Chondrocyte (in vitro differentiated cells): ENCODE results near the gene MAML2. TPM values are rescaled to one million over a fixed set of nuclear protein-coding genes. Genes with fewer than 3 reads are reported as not detected.

Experiments
- DNase-seq: peaks from one replicate; pipeline ENCODE4 v3.0.0; 2021; ENCODE audit warnings: mixed read lengths, low spot score
- H3K27ac Mint-ChIP-seq: one replicate; pipeline ENCODE4 v1.8.0; 2021; ENCODE audit warnings: mild to moderate bottlenecking, moderate library complexity, mixed read lengths; ENCODE audit not compliant: unreplicated experiment
- H3K27me3 Mint-ChIP-seq: 2 replicates; pipeline ENCODE4 v1.8.0; 2021; ENCODE audit warnings: low read depth, mixed read lengths
- H3K36me3 Mint-ChIP-seq: 2 replicates; pipeline ENCODE4 v1.8.0; 2021; ENCODE audit warnings: low read depth, mixed read lengths
- H3K4me1 Mint-ChIP-seq: 2 replicates; pipeline ENCODE4 v1.8.0; 2021; ENCODE audit warnings: low read depth, mild to moderate bottlenecking, mixed read lengths
- H3K4me3 Mint-ChIP-seq: one replicate; pipeline ENCODE4 v1.8.0; 2021; ENCODE audit warnings: mild to moderate bottlenecking, moderate library complexity, mixed read lengths; ENCODE audit not compliant: unreplicated experiment
- H3K9me3 Mint-ChIP-seq: 2 replicates; pipeline ENCODE4 v1.8.0; 2021; ENCODE audit warnings: low read depth, mixed read lengths
- total RNA-seq: library from RNA; stranded (reverse); gene quantifications from 3 replicates; pipeline ENCODE4 v1.2.1, GENCODE V29; 2021
- TF ChIP-seq, protein P1 (sequence below): fragments of 200-600 bp; sonication (generic); IDR thresholded peaks from 2 replicates; pipeline ENCODE4 v1.5.0; 2021; ENCODE audit warnings: antibody characterized with exemption, mild to moderate bottlenecking, moderate library complexity

MAML2 gene
- total RNA-seq, 1 donor from 2014 or later: 19.0 TPM

DNA sequence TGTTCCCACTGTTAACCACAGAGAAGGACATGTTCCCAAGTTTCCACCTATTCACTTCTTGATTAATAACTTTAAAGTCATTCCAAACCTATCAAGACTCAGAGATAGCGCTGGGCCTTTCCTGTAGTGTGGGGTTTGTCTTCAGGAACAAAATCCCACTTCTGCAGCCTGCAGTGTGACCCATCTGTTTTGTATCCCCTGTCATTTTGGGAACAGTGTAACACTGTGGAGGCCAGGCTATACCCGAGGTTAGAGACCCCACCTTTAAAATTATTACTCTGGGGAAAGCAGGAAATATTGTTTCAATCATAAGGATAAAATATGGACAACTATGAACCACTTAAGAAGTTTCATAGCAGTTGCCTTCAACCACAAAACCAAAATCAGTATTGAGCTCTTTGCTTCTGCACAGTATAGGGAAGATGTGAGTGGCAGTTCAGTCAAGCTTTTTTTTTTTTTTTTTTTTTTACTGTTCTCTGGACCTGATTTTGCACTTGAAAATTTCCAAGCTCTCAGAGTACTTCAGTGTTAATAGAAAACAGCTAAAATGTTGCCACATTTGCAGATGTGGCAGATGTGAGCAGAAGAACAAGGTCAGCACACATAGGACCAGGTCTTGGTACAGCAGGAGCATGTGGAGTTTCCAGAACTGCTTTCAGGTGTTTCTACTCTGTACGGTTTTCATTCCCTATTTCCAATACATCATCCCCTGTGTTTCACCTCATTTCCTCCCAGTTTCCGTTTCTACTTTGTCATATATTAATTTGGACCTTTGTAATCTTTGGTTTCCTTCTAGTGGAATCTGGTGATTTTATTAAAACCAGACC, 121.5 kb downstream of the MAML2 start:
- no peaks in the 10 kb centered on the region for H3K27me3 Mint-ChIP-seq
- H3K36me3 Mint-ChIP-seq: no peaks in the 10 kb centered on the region
- no peaks in the 10 kb centered on the region for H3K9me3 Mint-ChIP-seq
- H3K4me1 Mint-ChIP-seq: peaks cover 71% of the 10 kb centered on the region
- H3K27ac Mint-ChIP-seq: peak overlapping the region; percentile 28
- TF ChIP-seq, protein P1, sequence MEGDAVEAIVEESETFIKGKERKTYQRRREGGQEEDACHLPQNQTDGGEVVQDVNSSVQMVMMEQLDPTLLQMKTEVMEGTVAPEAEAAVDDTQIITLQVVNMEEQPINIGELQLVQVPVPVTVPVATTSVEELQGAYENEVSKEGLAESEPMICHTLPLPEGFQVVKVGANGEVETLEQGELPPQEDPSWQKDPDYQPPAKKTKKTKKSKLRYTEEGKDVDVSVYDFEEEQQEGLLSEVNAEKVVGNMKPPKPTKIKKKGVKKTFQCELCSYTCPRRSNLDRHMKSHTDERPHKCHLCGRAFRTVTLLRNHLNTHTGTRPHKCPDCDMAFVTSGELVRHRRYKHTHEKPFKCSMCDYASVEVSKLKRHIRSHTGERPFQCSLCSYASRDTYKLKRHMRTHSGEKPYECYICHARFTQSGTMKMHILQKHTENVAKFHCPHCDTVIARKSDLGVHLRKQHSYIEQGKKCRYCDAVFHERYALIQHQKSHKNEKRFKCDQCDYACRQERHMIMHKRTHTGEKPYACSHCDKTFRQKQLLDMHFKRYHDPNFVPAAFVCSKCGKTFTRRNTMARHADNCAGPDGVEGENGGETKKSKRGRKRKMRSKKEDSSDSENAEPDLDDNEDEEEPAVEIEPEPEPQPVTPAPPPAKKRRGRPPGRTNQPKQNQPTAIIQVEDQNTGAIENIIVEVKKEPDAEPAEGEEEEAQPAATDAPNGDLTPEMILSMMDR: no peak
- DNase-seq: no peak
- H3K4me3 Mint-ChIP-seq: no peak overlapping the region

DNA sequence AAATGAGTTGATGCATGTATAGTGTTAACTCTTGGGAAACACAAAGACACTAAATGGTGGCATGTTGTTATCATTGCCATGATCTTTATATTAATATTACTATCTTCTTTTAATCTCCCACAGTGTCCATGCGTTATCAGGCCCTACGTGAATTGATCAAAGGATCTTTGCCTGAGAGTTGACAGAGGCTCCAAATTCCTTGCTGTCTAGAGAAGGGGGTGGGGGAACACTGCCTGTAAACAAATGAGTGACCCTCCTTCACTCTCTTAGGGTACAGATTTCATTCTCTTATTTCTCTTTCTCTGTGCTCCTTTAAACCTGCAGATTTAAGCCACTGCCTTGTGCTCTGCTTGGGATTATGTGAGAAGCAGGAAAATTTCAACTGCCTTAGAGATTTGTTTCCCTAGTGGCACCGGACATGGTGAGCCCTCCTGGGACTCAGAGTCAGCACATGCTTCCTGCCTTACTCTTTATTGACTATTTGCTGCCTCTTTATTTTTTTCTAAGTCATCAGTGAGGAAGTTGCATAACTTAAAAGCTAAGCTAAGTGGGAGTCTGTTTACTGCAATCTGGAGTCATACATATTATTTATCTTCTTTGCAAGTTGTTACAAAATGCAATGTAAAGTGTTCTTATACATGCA, 122.9 kb downstream of the MAML2 start:
- no peak for DNase-seq
- Mint-ChIP-seq H3K4me1 (peaks cover 74% of the 10 kb centered on the region), H3K36me3 (no peaks in the 10 kb centered on the region), H3K27me3 (no peaks in the 10 kb centered on the region), H3K4me3 (no peak overlapping the region), H3K27ac (peak overlapping the region; percentile 67), H3K9me3 (no peaks in the 10 kb centered on the region)
- TF ChIP-seq, protein P1: no peak

DNA sequence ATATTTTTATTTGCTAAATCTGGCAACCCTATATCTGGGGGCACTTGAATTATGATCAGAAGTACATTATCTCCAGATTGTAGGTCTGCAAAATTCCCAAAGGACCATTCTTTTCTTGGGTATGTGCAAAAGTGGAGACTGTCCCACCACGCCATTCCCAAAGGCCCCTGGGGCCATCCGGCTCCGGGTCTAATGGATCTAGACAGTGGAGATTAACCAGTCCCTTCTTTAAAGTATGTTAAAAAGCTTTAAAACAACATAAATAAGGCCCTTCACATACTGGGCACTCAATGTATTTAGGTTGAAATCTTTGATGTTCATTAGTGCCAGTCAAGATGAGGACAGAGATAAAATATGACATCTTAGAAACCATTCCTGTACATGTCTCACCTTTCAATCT, 124.1 kb downstream of the MAML2 start:
- Mint-ChIP-seq H3K4me1 (peaks cover 74% of the 10 kb centered on the region), H3K27me3 (no peaks in the 10 kb centered on the region), H3K27ac (peak overlapping the region; percentile 71), H3K9me3 (no peaks in the 10 kb centered on the region), H3K4me3 (no peak overlapping the region), H3K36me3 (no peaks in the 10 kb centered on the region)
- TF ChIP-seq, protein P1: no peak
- no peak for DNase-seq

DNA sequence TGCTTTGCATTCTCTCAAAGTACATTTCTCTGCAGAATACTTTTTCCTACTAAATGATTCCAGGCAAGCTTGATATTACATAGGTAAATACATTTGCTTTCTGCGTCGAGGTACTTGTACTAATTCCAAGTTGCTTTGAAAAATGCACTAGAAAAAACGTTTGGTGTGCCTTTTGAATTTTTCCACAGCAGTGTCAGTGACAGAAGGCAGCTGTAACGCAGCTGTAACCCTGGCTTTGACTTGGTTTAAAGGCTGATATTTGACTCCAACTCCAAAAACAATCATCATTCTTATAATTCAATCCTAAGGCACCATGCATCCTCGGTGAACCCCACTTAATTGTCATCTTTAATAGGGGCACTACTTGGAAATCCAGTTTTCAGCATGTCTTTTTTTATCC, 125.0 kb downstream of the MAML2 start:
- H3K27ac Mint-ChIP-seq: peak overlapping the region; percentile 68
- TF ChIP-seq, protein P1: no peak
- no peaks in the 10 kb centered on the region for H3K36me3 Mint-ChIP-seq
- no peak for DNase-seq
- H3K4me1 Mint-ChIP-seq: peaks cover 82% of the 10 kb centered on the region
- no peak overlapping the region for H3K4me3 Mint-ChIP-seq
- no peaks in the 10 kb centered on the region for H3K27me3 Mint-ChIP-seq
- H3K9me3 Mint-ChIP-seq: no peaks in the 10 kb centered on the region

DNA sequence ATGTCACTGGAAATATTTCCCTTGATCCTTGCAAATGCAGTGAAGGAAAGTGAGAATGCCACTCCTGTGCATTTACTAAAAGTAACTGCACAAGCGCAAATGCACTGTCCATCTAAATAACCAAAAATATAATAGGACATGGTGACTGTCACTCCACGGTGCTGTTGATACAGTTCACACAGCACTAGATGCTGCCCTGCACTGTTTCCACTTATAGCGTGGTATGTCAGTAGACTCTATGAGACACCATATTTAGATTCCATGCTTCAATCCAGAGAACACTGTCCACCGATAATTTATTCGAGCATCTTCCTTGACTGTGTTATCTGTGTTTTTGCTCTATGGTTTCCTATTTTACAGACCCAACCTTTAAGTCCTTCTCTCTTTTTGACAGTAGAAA, 125.8 kb downstream of the MAML2 start:
- no peaks in the 10 kb centered on the region for H3K36me3 Mint-ChIP-seq
- H3K4me3 Mint-ChIP-seq: no peak overlapping the region
- TF ChIP-seq, protein P1: no peak
- no peaks in the 10 kb centered on the region for H3K9me3 Mint-ChIP-seq
- H3K4me1 Mint-ChIP-seq: peaks cover 88% of the 10 kb centered on the region
- peak overlapping the region; percentile 68 for H3K27ac Mint-ChIP-seq
- no peak for DNase-seq
- no peaks in the 10 kb centered on the region for H3K27me3 Mint-ChIP-seq
